HepG2 (cell line): Measurements from ENCODE around the gene C4BPA. TPM values are rescaled to one million over a fixed set of nuclear protein-coding genes. Genes with fewer than 3 reads are reported as not detected.

Experiments used
- CREBL2 ChIP-seq: sonication (generic); formaldehyde crosslinking; IDR thresholded peaks from 2 replicates; pipeline ENCODE4 v1.8.1; 2023; ENCODE audit warnings: missing genetic modification reagents, mild to moderate bottlenecking, borderline replicate concordance
- DDIT3 ChIP-seq: sonication (generic); formaldehyde crosslinking; IDR thresholded peaks from 2 replicates; pipeline ENCODE4 v1.4.0; 2020; ENCODE audit warnings: mild to moderate bottlenecking, missing genetic modification reagents
- HNF4G ChIP-seq, 2 experiments: sonication (generic) in 1 of 2; formaldehyde crosslinking in 1 of 2; IDR thresholded peaks; 2 replicates each; pipeline versions ENCODE4 v1.4.0 to v1.6.1; 2011 to 2020; ENCODE audit warnings: borderline replicate concordance in 2 of 2, low read depth in 2 of 2, mild to moderate bottlenecking in 2 of 2, low read length in 1 of 2, missing genetic modification reagents in 1 of 2, moderate library complexity in 1 of 2
- IRF9 ChIP-seq: sonication (generic); formaldehyde crosslinking; IDR thresholded peaks from 2 replicates; pipeline ENCODE4 v1.8.0; 2022; ENCODE audit warnings: missing genetic modification reagents, mild to moderate bottlenecking, borderline replicate concordance
- KLF9 ChIP-seq: IDR thresholded peaks from 2 replicates; pipeline ENCODE4 v1.6.1; 2016; ENCODE audit warnings: low read depth
- NFKB2 ChIP-seq: sonication (generic); formaldehyde crosslinking; IDR thresholded peaks from 2 replicates; pipeline ENCODE4 v1.4.0; 2020; ENCODE audit warnings: missing genetic modification reagents, borderline replicate concordance
- NR3C1 ChIP-seq: sonication (generic); formaldehyde crosslinking; IDR thresholded peaks from 2 replicates; pipeline ENCODE4 v1.4.0; 2020; ENCODE audit warnings: missing genetic modification reagents
- PTBP1 ChIP-seq: fragments of 200-400 bp; formaldehyde crosslinking; IDR thresholded peaks from 2 replicates; pipeline ENCODE4 v1.6.1; 2018; ENCODE audit warnings: low read length, low read depth; ENCODE audit not compliant: poor library complexity, severe bottlenecking
- REPIN1 ChIP-seq: sonication (generic); formaldehyde crosslinking; IDR thresholded peaks from 2 replicates; pipeline ENCODE4 v1.8.0; 2022; ENCODE audit warnings: missing genetic modification reagents, low read depth, mild to moderate bottlenecking, borderline replicate concordance
- SNAPC2 ChIP-seq: sonication (generic); formaldehyde crosslinking; IDR thresholded peaks from 2 replicates; pipeline ENCODE4 v1.8.1; 2022; ENCODE audit warnings: mild to moderate bottlenecking, missing genetic modification reagents
- SRSF1 ChIP-seq: fragments of 200-400 bp; formaldehyde crosslinking; optimal IDR thresholded peaks from 2 replicates; pipeline ENCODE3; 2017; ENCODE audit warnings: mild to moderate bottlenecking, low read depth, low read length, moderate library complexity
- ZMAT3 ChIP-seq: sonication (generic); formaldehyde crosslinking; conservative IDR thresholded peaks from 2 replicates; pipeline ENCODE4 v1.7.0; 2021; ENCODE audit warnings: missing genetic modification reagents
- ZNF142 ChIP-seq: sonication (generic); formaldehyde crosslinking; IDR thresholded peaks from 2 replicates; pipeline ENCODE4 v1.4.0; 2020; ENCODE audit warnings: missing genetic modification reagents
- ZNF17 ChIP-seq: sonication (generic); formaldehyde crosslinking; IDR thresholded peaks from 2 replicates; pipeline ENCODE4 v1.5.0; 2020; ENCODE audit warnings: mild to moderate bottlenecking, missing genetic modification reagents
- ZNF230 ChIP-seq: sonication (generic); formaldehyde crosslinking; IDR thresholded peaks from 2 replicates; pipeline ENCODE4 v1.4.0; 2020; ENCODE audit warnings: mild to moderate bottlenecking, missing genetic modification reagents
- ZNF569 ChIP-seq: sonication (generic); formaldehyde crosslinking; IDR thresholded peaks from 2 replicates; pipeline ENCODE4 v1.5.0; 2020; ENCODE audit warnings: mild to moderate bottlenecking, missing genetic modification reagents, moderate library complexity, borderline replicate concordance
- ZNF839 ChIP-seq: sonication (generic); formaldehyde crosslinking; IDR thresholded peaks from 2 replicates; pipeline ENCODE4 v1.4.0; 2020; ENCODE audit warnings: missing genetic modification reagents, mild to moderate bottlenecking, borderline replicate concordance
- polyA plus RNA-seq, 8 experiments: library from polyadenylated mRNA; depleted of rRNA in 3 of 8; stranded (reverse) in 7 of 8; unstranded in 1 of 8; fragments of >200 nt; fragmentation: Illumina TruSeq in 4 of 8; extraction: Trizol in 4 of 8; gene quantifications; 2 replicates each; pipeline versions ENCODE4 v1.2.1 to v1.2.3, GENCODE V29; 2011 to 2016; ENCODE audit warnings: low read depth in 4 of 8, missing spikeins in 1 of 8, mixed read lengths in 1 of 8; ENCODE audit not compliant: insufficient read depth in 1 of 8
- total RNA-seq, 5 experiments: library from RNA; depleted of rRNA; stranded (reverse); fragments of >200 nt; fragmentation: Illumina TruSeq; extraction: Trizol; gene quantifications; 2 replicates each; pipeline ENCODE4 v1.2.3, GENCODE V29; 2016; ENCODE audit warnings: low read depth in 1 of 5

C4BPA gene
- total and polyA plus RNA-seq, 2 of the 13 experiments (the other 11 are each of a cell fraction or from before 2014, with no cell fraction given), result 32.1 to 60.1 TPM

- TF ChIP-seq IRF9 (CRISPR knock-in tag) (no peak), ZNF569 (CRISPR knock-in tag) (no peak), ZNF142 (CRISPR knock-in tag) (no peak), CREBL2 (CRISPR knock-in tag) (no peak), NR3C1 (CRISPR knock-in tag) (no peak), ZNF230 (CRISPR knock-in tag) (no peak), PTBP1 (no peak), SRSF1 (no peak), REPIN1 (CRISPR knock-in tag) (peak; percentile 85), ZMAT3 (CRISPR knock-in tag) (no peak), HNF4G (IDR thresholded peaks at IDR 0.05; ENCODE audit: borderline replicate concordance, low read depth, low read length) (no peak), HNF4G (CRISPR knock-in tag; IDR thresholded peaks at IDR 0.05; ENCODE audit: borderline replicate concordance, low read depth) (0 out of 2 replicates have a peak, but pooled peaks have one; percentile 37), DDIT3 (CRISPR knock-in tag) (no peak), SNAPC2 (CRISPR knock-in tag) (0 out of 2 replicates have a peak, but pooled peaks have one; percentile 28), ZNF17 (CRISPR knock-in tag) (no peak), NFKB2 (no peak), KLF9 (no peak), ZNF839 (CRISPR knock-in tag) (0 out of 2 replicates have a peak, but pooled peaks have one; percentile 43)
Observed at GRCh38 chr1:207152792-207153468, 48.9 kb downstream of the C4BPA start (continued).
